ENCODE data around the gene NUDC. TPM values are rescaled to one million over a fixed set of nuclear protein-coding genes. Genes with fewer than 3 reads are reported as not detected.

NUDC gene
- total and polyA plus RNA-seq, 4 donors, result 39.3 to 77.8 (median 64.4) TPM

DNA sequence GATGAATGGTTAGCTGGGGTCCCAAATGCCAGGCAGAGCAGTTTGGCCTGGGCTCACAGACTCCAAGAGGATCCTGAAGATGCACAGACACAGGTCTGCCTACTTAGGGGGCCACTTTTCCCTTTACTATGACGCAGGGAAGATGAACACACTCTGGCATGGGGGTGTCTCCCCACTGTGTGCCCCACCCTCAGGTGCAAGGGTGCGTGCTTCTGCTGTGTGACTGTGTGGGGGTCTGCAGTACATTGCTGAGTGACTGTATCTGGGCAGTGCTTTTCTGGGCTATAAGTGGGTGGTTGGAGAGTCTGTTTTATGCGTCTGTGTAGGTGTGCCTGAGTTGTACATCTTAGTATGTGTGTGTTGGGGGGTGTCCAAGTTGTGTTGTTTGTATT is 11.6 kb upstream of the NUDC start:
- WGBS, 2 donors, result 77 to 86% methylated on average over 3 of the region's 3 CpGs
- Histone ChIP-seq H3K36me3 (ENCODE audit: control insufficient read depth in 4 of 4, insufficient read depth in 4 of 4, low read length in 4 of 4) (no peaks in the 10 kb centered on the region), H3K9me3 (ENCODE audit: control insufficient read depth in 4 of 4, insufficient read depth in 3 of 4, low read length in 3 of 4) (no peaks in the 10 kb centered on the region), H3K4me3 (no peak overlapping the region), H3K27me3 (ENCODE audit: control insufficient read depth in 3 of 3, insufficient read depth in 3 of 3, low read length in 2 of 3) (peaks cover 0 to 2% (median 0%) of the 10 kb centered on the region in 3 donors), H3K9ac (ENCODE audit: insufficient read depth in 1 of 2, low read length in 2 of 2) (no peak overlapping the region), H3K27ac (ENCODE audit: low read depth in 1 of 2, low read length in 1 of 2) (no peak overlapping the region), H3K4me1 (ENCODE audit: control insufficient read depth in 5 of 5, insufficient read depth in 5 of 5, low read length in 5 of 5) (peaks cover 0 to 6% (median 0%) of the 10 kb centered on the region in 5 donors)
- DNase-seq (no peak), ATAC-seq (ENCODE audit: insufficient read depth, low FRiP score) (no peak)
- TF ChIP-seq, protein P1, sequence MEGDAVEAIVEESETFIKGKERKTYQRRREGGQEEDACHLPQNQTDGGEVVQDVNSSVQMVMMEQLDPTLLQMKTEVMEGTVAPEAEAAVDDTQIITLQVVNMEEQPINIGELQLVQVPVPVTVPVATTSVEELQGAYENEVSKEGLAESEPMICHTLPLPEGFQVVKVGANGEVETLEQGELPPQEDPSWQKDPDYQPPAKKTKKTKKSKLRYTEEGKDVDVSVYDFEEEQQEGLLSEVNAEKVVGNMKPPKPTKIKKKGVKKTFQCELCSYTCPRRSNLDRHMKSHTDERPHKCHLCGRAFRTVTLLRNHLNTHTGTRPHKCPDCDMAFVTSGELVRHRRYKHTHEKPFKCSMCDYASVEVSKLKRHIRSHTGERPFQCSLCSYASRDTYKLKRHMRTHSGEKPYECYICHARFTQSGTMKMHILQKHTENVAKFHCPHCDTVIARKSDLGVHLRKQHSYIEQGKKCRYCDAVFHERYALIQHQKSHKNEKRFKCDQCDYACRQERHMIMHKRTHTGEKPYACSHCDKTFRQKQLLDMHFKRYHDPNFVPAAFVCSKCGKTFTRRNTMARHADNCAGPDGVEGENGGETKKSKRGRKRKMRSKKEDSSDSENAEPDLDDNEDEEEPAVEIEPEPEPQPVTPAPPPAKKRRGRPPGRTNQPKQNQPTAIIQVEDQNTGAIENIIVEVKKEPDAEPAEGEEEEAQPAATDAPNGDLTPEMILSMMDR (IDR thresholded peaks at IDR 0.05; ENCODE audit: control extremely low read depth, extremely low read depth), result no peak

DNA sequence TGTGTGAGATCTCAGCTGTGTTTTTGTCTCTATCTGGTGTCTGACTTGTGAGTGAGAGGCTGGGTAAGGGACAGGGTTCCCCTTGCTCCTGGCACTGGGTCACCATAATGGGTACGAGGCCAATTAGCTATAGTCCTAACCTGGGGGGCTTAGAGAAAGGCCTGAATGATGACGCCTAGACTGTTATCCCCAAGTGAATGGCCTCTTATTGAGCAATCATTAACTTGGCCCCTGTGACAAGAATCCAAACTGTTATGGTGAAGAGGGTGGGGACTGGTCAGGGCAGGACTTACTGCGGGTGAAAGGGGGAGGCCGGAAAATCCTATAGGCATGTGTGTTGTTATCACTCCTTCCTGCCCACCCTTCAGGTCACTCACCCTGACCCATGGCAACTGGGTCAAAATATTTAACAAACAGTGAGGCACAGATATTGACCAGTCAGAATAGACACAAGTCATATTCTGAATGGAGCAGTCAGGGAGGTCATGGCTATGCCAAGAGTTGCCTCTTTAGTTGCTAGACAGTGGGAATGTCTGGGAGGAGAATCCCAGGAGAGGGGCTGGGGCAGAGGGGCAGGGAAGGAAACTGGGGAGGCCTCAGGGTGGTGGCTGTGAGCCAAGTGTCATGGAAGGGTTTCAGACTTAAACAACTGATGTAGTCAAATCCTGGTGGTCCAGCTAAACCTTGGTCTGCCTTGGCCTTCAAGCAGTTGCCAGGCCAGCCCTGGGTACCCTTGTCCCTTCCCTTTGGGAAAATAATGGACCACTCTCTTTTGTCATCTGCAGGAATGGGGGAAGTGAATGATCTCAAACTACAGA is 11.0 kb upstream of the NUDC start:
- ATAC-seq (ENCODE audit: insufficient read depth, low FRiP score), result no peak
- no peaks in the 10 kb centered on the region for H3K36me3 ChIP-seq (ENCODE audit: control insufficient read depth in 4 of 4, insufficient read depth in 4 of 4, low read length in 4 of 4)

DNA sequence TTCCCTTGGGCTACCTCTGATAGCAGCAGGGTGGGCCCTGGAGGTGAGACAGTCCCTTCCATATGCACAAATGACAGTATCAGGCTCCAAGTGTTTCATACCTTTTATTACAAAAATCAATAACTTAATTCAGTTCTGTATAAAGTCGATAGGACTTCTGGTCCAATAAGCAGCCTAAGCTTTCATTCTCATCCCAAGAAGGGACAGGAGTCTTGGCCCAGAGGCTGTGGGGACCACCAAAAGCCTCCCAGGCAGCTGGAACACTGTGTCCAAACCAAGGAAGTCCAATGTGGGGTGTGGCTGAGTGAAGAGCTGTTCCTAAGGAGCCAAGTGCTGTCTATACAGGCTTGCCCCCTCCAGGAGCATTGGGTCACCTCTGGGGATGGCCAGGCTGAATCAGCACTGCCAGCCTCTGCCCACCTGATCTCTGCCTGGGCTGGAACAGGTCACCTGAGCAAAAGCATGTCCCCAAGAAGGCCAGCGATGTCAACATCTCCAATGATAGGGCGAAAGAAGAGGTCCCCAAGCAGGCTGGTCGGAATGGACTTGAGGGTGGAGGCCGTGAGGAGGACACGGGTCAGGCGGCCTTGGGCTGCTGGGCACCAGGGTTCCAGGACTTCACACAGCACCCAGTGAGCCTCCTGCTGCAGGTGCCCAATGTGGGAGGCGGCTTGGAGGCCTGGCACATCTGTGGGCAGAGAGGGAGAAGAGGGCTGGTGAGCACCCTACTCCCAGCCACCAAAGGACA is 10.0 kb upstream of the NUDC start:
- ATAC-seq (ENCODE audit: insufficient read depth, low FRiP score) (no peak), DNase-seq (no peak)
- H3K4me1 ChIP-seq (ENCODE audit: control insufficient read depth in 5 of 5, insufficient read depth in 5 of 5, low read length in 5 of 5), result peaks cover 0 to 8% (median 0%) of the 10 kb centered on the region in 5 donors
- TF ChIP-seq, protein P1 (IDR thresholded peaks at IDR 0.05; ENCODE audit: control extremely low read depth, extremely low read depth), result no peak
- WGBS, 2 donors, result 85 to 89% methylated on average over 8 of the region's 8 CpGs
- H3K36me3 ChIP-seq (ENCODE audit: control insufficient read depth in 4 of 4, insufficient read depth in 4 of 4, low read length in 4 of 4), result no peaks in the 10 kb centered on the region
- H3K27me3 ChIP-seq (ENCODE audit: control insufficient read depth in 3 of 3, insufficient read depth in 3 of 3, low read length in 2 of 3), result peaks cover 0 to 2% (median 0%) of the 10 kb centered on the region in 3 donors
- peak overlapping the region in 1 of 2 donors; percentile 5 for H3K27ac ChIP-seq (ENCODE audit: low read depth in 1 of 2, low read length in 1 of 2)
- no peak overlapping the region for H3K9ac ChIP-seq (ENCODE audit: insufficient read depth in 1 of 2, low read length in 2 of 2)
- H3K4me3 ChIP-seq, result no peak overlapping the region
- H3K9me3 ChIP-seq (ENCODE audit: control insufficient read depth in 4 of 4, insufficient read depth in 3 of 4, low read length in 3 of 4), result no peaks in the 10 kb centered on the region

More for the DNA sequence above, 11.0 kb upstream of the NUDC start:
- 71 to 88% methylated on average over 4 of the region's 4 CpGs for WGBS, 2 donors
- DNase-seq, result peak in 1 of 3 donors; percentile 51
- no peak overlapping the region for H3K9ac ChIP-seq (ENCODE audit: insufficient read depth in 1 of 2, low read length in 2 of 2)
- peak overlapping the region in 1 of 2 donors; percentile 42 for H3K27ac ChIP-seq (ENCODE audit: low read depth in 1 of 2, low read length in 1 of 2)
- H3K27me3 ChIP-seq (ENCODE audit: control insufficient read depth in 3 of 3, insufficient read depth in 3 of 3, low read length in 2 of 3), result peaks cover 0 to 2% (median 0%) of the 10 kb centered on the region in 3 donors
- H3K4me3 ChIP-seq, result no peak overlapping the region
- TF ChIP-seq, protein P1 (IDR thresholded peaks at IDR 0.05; ENCODE audit: control extremely low read depth, extremely low read depth), result no peak
- H3K4me1 ChIP-seq (ENCODE audit: control insufficient read depth in 5 of 5, insufficient read depth in 5 of 5, low read length in 5 of 5), result peaks cover 0 to 8% (median 0%) of the 10 kb centered on the region in 5 donors
- H3K9me3 ChIP-seq (ENCODE audit: control insufficient read depth in 4 of 4, insufficient read depth in 3 of 4, low read length in 3 of 4), result no peaks in the 10 kb centered on the region

Measured in lung (tissue), 12 donors.